H1 (cell line): ENCODE measurements around the gene SMIM41. TPM values are rescaled to one million over a fixed set of nuclear protein-coding genes. Genes with fewer than 3 reads are reported as not detected.

Experiments used
- RAD21 ChIP-seq, 2 experiments: IDR thresholded peaks in 1 of 2; conservative IDR thresholded peaks in 1 of 2; 2 replicates each; pipeline ENCODE4 v1.6.1; 2011; ENCODE audit warnings: low read depth in 2 of 2, low read length in 2 of 2, improper control_type of control experiment in 1 of 2, inconsistent platforms in 1 of 2, mild to moderate bottlenecking in 1 of 2, moderate library complexity in 1 of 2
- polyA plus RNA-seq, 7 experiments: library from polyadenylated mRNA; depleted of rRNA in 3 of 7; stranded (reverse) in 5 of 7; unstranded in 2 of 7; fragments of >200 nt in 5 of 7; fragments of 200-250 nt in 2 of 7; gene quantifications; 1 replicate in 5 of 7; 2 replicates in 1 of 7; 4 replicates in 1 of 7; pipeline versions ENCODE4 v1.2.1 to v1.2.3, GENCODE V29; 2011 to 2013; ENCODE audit warnings: missing spikeins in 2 of 7, mixed read lengths in 2 of 7
- total RNA-seq: library from RNA; stranded (reverse); fragmentation: NEBNext Ultra II Directional; extraction: Animal tissue kit (Norgen Biotek cat#: 25700); gene quantifications from 2 replicates; pipeline ENCODE4 v1.2.1, GENCODE V29; 2021

Gene SMIM41
- total and polyA plus RNA-seq, 2 of the 8 experiments (the other 6 are each of a cell fraction or from before 2014, with no cell fraction given), result 0.28 to 0.98 TPM

DNA sequence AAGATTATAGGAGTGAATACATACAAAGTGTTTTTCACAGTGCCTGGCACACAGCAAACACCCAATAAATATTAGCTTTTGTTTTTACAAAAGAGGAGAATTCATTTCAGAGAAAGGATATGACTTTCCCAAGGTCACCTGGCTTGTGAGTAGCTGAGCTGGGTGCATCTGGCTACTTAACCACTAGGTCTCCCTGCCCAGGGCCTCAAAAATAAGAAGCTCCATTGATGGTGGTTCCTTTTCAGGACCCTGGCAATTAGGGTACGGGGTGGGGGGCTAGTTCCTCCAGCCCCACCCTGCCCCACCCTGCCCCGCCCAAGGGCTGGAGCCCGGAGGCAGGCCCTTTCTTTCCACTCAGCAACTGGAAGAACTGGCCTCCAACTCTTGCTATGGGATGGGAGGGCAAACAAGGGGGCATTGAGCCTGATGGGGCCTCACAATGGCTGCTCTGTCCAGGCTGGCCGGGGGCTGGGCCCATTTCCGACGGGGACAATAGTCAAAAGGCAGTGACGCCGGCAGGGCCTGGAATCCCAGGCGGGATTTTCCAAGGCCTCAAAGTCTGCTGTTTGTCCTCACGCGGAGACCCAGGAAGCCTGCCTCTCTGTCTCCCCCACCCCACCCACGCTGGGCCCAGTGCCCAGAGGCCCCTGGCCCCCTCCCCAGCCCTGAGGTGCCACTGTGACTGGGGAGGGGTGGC, 17.9 kb upstream of the SMIM41 start (continued):
- TF ChIP-seq RAD21 (IDR thresholded peaks at IDR 0.05 in 1 of 2, conservative IDR thresholded peaks at IDR 0.05 in 1 of 2; ENCODE audit: low read depth in 2 of 2, low read length in 2 of 2), result no peak
